GM21717 (cell line): Measurements from ENCODE around the gene PCDH19.

Experiments
- ATAC-seq: cut with Tn5 transposase; IDR thresholded peaks from one replicate; pipeline ENCODE4 v1.9.1; 2021; ENCODE audit warnings: mild to moderate bottlenecking, moderate library complexity; ENCODE audit not compliant: unreplicated experiment

Gene PCDH19

DNA sequence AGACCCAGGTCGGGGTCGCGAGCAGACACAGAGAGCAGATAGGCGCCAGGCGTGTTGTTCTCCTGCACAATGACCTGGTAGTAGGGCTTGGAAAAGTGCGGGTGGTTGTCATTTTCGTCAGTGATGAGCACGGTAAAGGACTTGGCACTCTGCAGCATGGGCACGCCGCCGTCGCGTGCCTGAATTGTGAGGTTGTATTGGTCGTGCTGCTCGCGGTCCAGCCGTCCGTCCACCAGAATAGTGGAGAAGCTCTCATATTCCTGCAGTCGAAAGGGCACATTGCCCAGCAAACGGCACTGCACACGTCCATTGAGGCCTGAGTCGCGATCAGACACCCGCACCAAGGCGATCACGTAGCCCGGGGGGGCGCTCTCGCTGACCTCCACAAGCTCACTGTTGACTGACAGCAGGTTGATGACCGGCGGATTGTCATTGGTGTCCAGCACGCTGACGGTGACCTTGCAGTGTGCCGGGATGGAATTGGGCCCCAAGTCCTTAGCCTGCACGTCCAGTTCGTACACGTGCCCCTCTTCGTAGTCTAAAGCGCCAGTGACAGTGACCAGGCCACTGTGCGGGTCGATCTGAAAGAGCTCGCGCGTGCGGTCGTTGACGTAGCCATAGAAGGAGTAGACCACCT, 2.8 kb downstream of the PCDH19 start:
- ATAC-seq, result no peak

DNA sequence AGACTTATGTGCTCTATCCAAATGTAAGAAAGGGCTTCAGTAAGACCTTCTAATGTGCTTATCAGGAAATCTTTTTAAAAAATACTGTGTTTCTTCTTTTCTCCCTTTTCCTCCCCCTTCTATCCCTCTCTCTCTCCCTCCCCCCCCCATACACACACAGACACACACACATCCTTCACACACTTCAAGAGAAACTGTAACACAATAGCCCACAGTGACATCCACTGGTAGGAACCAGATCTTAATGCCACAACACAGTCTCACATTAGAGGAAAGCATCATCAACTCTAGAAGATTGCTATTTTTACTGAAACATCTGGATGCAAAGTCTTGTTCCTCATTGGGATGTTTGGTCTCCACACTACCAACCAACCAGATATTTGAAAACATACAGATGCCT, 4.6 kb downstream of the PCDH19 start:
- no peak for ATAC-seq

DNA sequence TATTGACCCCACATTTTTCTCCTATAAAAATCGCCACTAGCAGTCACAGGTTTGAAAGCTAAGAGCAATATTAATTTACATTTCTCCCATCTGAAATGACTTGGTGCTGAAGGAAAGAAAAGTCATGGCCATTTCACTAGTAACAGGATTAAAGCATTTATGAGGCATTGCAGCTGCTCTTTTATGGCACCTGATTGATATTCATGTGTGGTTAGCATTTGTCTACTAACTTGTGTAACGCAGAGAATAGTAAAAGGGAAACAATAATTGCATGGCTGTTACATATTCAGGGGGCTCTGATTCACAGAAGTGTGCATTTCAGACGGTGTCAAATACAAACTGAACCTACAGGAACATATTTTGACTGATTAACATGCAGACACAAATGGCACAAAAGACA, 5.2 kb downstream of the PCDH19 start:
- ATAC-seq, result no peak

DNA sequence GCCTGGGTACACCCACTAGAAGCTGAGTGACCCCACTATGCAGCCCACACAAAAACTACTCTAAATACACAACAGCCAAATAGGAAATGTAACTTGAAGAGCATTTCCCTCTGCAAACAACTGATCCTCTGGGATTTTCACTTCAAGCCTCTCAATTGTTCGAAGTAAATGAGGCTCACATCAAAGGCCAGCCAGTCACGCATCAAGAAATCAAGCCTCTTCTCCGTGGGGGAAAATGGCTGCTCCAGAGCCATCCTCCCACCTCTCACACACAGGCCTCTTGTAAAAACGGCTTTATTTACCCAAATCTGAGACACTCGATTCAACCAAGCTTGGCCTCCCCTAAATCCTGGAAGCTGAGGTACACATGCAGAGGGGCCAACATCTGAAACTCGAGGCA, 14.3 kb downstream of the PCDH19 start:
- no peak for ATAC-seq

DNA sequence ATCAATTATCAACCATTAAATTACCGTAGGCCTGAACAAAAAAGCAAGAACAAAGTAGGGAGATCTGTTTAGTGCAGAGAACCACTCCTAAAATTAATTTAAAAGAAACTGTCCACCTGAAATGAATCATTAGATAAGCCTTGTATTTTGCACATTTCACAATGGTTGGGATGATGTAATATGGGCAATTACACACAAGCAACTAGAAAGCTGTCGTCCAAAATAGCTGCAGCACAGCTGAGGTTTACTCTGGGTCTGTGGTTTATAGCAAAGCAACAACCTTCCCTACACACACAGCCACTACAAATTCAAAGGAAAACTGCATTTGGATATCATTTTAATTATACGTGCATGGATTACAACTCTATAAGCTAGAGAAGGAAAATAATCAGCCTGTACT, 28.5 kb downstream of the PCDH19 start:
- no peak for ATAC-seq

DNA sequence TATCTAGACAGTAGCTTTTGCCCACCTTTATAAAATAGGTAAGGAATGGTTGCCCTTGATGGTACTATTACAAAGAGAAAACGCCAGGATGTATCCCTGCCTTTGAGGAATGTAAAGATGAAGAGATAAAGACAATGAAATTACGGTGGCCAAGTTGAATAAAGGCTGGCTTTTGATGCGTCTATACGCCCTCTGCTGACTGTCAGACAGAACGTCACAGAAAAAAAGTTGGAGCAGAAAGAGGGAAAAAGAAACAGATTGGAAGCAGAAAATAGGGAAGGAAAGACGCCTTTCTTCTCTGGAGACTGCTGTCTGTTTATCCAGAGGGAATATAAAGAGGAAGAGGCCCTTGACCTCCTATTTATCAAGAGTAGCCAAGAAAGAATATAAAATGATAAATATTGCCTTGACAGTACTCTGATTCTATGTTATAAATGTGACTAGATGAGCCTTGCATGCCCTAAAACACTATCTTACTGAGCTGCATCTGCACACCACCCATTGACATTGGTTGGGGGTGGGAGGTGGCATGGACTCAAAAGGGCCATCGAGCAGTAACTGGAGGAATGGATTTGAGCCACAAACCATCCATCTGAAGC, 30.6 kb downstream of the PCDH19 start:
- no peak for ATAC-seq

DNA sequence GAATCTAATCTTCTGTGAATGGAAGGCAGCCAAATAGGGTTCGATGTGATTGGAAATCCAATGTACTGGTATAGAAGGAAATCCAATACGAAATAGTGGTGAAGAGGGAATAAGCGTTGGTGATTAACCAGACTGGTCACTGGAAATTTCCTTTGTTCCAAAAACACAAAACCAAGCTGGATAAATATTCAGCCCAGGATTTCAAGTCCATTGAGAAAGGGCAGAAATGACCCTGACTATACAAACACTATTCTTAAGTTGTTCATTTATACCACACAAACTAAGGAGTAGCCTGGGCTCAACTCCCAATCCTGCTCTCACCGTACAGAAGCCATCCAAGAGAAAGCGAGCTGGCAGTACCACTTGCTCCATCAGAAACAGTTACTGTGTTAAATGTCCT, 32.2 kb downstream of the PCDH19 start:
- ATAC-seq, result no peak

DNA sequence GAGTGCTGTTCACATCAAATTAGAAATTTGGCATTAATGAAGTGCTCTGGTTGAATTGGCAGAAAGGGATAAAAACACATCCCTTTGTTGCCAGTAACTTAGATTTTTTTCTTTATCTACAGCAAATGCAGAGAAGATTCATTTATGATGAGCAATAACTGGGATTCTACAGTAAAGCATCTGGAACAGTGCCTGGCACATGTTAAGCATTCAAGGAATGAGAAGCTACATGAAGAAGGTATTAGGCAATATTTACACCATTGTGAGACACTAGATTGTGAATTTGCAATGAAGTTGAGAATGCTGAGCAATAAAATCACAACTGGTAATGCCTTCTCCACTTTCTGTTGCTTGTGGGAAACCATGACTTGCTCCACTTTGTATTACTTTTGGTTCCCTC, 33.5 kb downstream of the PCDH19 start:
- ATAC-seq, result no peak

DNA sequence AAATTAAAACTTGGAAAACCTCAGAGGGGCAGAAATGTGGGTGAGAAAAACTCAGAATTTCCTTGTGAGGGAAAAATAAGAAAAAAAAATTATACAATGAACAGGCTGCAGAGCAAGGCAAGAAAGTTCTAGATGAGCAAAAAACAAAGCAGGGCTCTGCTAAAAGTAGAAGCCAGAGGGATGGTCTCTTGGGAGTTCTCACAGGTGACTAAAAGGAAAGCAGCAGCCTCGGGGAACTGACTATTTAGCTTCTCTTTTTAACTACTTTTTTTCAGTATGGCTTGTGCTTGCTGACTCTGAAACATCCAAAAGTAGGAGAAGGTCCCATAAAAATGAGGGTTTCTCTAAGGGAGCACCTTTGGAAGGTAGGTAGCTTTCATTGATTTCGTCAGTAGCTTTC, 36.4 kb downstream of the PCDH19 start:
- ATAC-seq, result no peak

DNA sequence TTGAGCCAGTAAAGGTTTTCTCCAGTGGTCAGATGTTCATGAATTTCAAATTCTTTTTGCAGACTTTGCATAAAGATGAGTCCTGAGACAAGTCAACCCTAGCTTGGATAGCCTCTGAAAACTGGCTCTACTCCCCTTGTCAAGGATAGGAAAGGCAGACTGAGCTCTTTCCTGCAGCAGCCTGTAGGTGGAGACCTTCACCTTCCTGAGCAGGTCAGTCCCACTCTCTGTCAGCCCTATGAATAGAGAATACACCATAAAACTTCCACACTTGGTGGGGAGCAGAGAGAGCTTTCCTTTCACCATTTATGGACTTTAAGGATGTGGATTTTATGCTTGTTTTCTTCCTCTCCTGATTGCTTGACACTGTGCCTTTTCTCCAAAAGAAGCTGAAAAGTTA, 41.9 kb downstream of the PCDH19 start:
- ATAC-seq, result no peak

DNA sequence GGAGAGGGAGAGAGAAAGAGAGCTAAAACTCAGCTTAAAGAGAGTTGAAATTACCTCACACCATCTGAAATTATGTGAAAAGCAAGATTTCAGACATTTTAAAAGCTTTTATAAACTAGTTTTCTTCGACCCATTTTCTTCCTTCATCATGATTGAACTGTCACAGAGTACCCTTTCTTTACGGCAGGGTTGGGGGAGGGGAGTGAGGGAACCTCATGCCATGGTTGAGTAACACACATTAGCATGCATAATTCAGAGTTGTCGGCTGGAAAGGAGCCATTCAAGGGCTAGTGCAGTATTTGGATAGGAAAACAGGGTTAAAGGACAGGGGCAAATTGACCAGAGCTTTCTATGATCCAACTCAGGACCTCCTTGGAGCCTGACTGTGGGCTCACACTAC, 46.2 kb downstream of the PCDH19 start:
- no peak for ATAC-seq

DNA sequence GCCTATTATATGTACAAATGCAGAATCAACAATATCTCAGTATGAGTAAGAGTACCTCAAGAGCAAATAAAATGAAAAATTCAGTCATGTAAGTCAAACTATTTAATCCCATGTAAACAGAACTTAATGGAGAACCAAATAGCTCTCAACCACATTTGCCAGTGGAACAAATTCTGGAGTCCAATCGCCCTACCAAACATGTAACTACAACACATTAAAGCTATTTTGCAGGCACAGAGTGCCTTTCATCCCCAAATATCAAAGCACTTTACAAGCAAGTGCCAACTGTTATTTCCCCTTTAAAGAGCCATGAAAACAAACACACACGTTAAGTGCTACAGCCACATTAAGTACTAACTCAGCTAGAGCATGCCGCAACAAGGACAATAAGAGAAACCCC, 51.3 kb downstream of the PCDH19 start:
- no peak for ATAC-seq

DNA sequence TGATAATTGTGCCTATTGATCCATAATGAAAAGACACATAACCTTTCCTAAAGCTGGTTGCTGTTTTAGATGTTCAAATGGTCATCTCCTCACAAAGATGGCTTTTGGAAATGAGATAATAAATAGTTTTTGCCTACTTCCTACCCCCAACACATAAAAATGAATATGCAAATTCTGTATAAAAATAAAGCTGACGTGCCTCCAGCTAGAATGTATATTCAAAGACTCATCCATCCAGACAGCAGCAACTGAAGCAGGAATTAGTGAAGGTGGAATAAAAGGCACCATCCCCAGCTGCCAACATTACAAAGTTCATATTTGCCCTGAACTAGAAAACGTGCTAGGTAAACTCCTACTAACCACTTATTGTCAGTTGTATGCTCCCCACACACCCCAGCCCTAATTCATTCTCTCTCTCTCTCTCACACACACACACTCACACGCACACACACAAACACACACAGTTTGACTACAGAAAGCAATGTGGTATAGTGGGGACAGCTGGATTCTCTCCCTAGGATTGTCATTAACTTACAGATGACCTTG, 53.6 kb downstream of the PCDH19 start:
- no peak for ATAC-seq

DNA sequence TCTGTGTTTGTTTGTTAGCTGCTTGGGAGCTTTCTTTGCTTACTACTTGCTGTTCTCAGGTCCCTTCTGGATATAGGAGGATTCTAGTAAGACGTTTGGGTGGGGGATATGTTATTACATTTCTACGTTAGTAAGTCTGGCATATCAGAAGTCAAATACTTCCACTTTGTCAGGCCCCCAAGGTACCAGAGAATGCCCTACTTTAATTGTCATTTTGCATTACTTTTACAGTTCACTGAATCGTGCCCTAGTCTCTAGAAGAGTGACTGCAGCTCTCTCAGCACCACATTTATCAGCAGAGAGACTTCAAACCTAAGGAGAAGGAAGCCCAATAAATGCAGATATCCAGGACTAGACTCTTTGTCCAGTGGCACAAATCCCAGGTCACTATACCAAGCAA, 54.4 kb downstream of the PCDH19 start:
- ATAC-seq, result no peak

DNA sequence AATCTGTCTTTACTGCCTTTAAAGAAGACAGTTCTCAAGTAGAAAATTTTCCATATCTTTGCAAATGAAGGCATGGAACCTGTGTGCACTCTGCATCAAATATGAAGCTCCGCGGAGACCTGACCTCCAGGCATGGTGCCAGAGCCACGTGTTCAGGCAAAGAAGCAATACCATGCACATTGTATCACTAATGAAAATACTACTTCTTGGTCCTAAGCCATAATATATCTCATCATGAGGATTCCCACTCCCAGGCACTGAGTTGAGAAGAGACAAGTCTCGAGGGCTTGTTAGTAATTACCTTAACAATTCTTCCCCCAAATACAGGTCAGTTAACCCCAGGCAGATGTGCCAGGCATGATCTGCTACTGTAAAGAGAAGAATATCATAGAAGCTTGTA, 56.7 kb downstream of the PCDH19 start:
- no peak for ATAC-seq

DNA sequence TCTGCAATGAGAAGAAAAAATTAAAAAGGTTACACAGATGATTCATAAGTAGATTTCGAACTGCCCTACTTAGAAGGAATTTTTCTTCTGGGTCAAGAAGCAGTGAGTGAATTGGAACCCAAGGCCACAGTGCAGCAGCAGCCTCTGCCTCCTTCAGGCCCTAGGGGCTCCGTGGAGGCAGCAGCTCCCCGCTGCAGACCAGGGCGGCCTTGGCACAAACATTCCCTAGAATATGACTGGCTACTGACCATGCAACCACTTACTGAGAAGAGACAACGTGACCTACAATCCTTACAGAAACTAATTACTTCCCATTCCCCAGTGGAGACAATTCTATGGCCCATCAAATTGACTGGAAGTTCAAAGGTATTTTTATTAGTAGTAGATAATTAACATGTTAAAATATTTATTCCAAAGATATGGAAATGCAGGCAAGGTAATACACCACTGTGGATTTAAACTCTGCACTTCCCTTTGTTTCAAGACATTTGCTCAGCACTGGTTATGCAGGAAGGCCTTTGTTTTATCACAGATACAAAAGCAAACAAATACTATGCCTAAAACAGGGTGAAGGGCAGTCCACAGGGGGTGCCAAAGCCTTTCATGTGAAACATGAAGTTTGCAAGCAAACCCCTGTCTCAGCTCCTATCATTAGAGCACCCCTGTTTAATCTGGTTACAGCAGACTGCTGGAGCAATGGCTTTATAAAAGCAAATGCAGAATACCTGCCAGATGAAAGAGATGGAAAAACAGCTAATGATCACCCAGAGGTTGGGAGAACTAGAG, 59.2 kb downstream of the PCDH19 start:
- no peak for ATAC-seq

DNA sequence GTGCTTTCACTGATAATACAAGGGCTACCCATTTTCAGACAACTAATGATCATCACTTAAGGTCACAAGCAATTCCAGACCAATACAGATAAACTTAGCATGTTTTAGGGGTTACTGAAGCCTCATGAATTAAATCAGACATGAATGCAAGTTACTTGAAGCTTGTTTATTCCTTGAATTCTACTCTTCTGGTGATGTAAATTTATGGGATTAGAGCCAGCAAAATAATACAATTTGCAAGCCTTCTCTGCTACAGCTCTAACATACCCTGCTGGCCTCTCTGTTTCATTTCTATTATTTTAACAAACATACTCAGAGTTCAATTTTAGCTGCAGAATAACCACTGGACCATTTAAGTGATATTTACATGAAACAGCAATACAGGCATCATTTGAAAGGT, 60.7 kb downstream of the PCDH19 start:
- no peak for ATAC-seq

DNA sequence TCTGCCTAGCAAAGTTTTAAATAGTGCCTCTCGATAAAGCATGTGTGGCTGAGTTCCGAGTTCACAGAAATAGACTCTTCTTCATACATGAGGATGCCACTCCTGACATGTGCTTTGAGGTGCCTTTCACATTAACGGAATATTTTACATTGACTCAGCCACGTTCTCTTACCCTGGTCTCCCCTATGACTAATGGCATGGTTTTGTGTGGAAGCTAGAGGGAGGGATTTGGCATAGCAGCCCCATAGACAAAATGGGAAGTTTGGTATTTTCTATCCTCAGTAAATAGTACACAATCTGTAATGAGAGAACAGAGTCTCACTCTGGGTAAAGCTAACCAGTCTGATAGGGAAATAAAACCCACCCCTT, 68.9 kb downstream of the PCDH19 start:
- ATAC-seq, result no peak

DNA sequence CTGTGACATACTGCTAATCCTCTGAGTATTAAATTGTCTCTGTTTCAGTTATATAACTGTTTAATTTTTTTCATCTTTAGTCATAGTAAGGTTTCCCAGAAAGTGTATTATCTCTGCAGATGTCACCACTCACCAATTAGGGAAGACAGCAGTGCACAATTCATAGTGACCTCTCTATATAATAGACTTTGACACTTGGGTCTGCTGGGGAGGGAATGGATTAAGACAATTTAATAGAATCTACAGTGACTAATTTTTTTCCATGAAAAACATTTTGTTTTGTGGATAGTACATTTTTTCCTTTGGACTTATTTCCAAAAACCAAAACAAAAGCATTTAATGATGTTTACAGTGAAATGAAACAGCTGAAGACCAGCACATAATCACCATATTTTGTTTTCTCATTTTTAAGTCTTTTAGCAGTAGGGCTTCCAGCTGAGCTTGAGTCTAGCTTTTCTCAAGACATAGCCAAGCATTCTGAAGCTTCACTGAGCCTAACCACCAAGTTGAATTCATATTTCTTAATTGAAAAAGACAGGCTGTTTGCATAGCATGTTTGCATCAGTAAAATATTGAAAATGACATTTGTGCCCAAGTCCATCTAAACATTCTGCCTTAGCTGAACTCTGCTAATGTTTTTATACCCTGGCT, 69.5 kb downstream of the PCDH19 start:
- ATAC-seq, result no peak

DNA sequence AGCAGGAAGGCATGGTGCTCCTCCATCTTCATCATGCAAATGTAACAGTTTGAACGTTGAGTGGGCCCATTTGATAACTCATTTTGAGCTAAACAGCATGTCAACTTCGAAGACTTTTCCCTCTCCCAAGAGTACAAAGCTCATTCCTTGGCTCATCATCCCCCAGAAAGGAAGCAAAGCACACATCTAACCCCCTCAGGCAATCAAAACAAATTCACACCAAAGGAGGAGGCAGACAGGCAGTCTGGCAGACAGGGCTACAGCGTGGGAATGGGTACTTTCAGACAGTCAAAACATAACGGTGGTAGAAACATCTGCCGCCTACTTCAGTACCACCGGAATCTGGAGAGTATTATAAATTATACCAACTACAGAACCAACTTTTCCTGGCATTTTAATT, 81.7 kb downstream of the PCDH19 start:
- no peak for ATAC-seq

DNA sequence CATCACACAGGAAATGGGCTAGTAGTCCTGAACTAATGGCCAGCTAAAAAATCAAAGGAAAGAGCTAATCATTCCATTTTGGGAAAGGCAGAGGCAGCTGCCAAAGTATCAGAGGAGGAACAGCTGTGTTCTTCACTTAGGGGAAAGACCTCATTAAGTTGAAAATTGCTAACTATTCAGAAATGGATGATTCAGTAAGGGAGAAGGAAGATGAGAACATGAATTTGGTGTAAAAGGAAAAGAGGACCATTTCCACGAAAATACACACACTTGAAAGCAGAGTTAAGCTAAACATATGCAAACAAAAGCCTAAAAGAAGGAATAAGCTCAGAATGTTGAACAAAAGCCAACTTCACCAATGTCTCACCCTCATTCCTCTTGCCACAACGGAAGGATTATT, 90.4 kb downstream of the PCDH19 start:
- ATAC-seq, result no peak

DNA sequence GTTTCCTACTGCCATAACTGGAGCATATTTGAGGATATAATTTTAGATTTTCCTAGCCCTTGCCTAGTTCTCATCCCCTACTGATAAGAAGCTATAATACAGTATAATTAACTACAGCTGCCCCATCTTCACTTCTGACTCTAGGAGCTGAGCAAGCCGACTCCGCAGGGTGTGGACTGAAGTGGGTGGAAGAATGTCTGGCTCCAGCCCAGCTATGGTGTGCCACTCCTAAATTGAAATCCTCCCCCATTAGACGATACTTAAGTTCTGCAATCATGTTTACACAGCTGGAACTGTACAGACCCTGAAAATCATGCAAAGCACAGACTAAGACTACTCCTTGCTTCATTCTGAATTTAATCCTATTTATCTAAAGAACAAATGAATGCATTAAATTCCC, 93.1 kb downstream of the PCDH19 start:
- no peak for ATAC-seq
